CD4-positive, alpha-beta memory T cell (primary cell): Measurements from ENCODE around the gene KHNYN. TPM values are rescaled to one million over a fixed set of nuclear protein-coding genes. Genes with fewer than 3 reads are reported as not detected.
A peak's percentile ranks its signal among the peaks of the same experiment; 100 is the strongest.

Source experiments
- CTCF ChIA-PET: fragments of 350-600 bp; sonication (Branson Sonifier 250); formaldehyde crosslinking; loops from one replicate; lab custom pipeline; 2021; ENCODE audit warnings: inconsistent platforms; ENCODE audit not compliant: partially characterized antibody; lab: Charles Lee
- POLR2A ChIA-PET: fragments of 350-600 bp; sonication (Branson Sonifier 250); formaldehyde crosslinking; loops from one replicate; lab custom pipeline; 2021; ENCODE audit not compliant: partially characterized antibody; lab: Charles Lee
- DNase-seq, 5 donors: peaks; one replicate each; pipeline versions ENCODE4 v3.0.0 to v3.0.0-alpha.2; 2020 to 2022; ENCODE audit warnings: mixed read lengths in 1 of 5
- H3K27ac ChIP-seq: one replicate; pipeline ENCODE4 v1.7.0; 2013; ENCODE audit warnings: low read depth, low read length
- H3K27me3 ChIP-seq: 2 replicates; pipeline ENCODE4 v1.7.0; 2013; ENCODE audit warnings: mild to moderate bottlenecking, low read length, moderate library complexity; ENCODE audit not compliant: insufficient read depth
- H3K36me3 ChIP-seq: 2 replicates; pipeline ENCODE4 v1.7.0; 2013; ENCODE audit warnings: mild to moderate bottlenecking, low read length, moderate library complexity; ENCODE audit not compliant: insufficient read depth
- H3K4me1 ChIP-seq: 2 replicates; pipeline ENCODE4 v1.7.0; 2013; ENCODE audit warnings: mild to moderate bottlenecking, low read length, moderate library complexity; ENCODE audit not compliant: insufficient read depth
- H3K4me3 ChIP-seq, 2 donors: one replicate each; pipeline ENCODE4 v1.7.0; 2013; ENCODE audit warnings: low read length in 2 of 2, mild to moderate bottlenecking in 1 of 2
- H3K9me3 ChIP-seq, 2 donors: one replicate each; pipeline ENCODE4 v1.7.0; 2013; ENCODE audit warnings: low read length in 2 of 2, control low read depth in 1 of 2; ENCODE audit not compliant: control insufficient read depth in 1 of 2
- H3K27ac Mint-ChIP-seq, 7 donors: one replicate each; pipeline ENCODE4 v1.8.0; 2020 to 2021; ENCODE audit warnings: mixed read lengths in 7 of 7, mild to moderate bottlenecking in 6 of 7, inconsistent platforms in 3 of 7, moderate library complexity in 3 of 7
- H3K27me3 Mint-ChIP-seq, 2 donors: one replicate each; pipeline ENCODE4 v1.8.0; 2020 to 2021; ENCODE audit warnings: mixed read lengths in 2 of 2
- H3K36me3 Mint-ChIP-seq, 2 donors: one replicate each; pipeline ENCODE4 v1.8.0; 2020 to 2021; ENCODE audit warnings: mixed read lengths in 2 of 2, inconsistent platforms in 1 of 2, mild to moderate bottlenecking in 1 of 2
- H3K4me1 Mint-ChIP-seq, 4 donors: one replicate each; pipeline ENCODE4 v1.8.0; 2020 to 2021; ENCODE audit warnings: mixed read lengths in 4 of 4, mild to moderate bottlenecking in 1 of 4
- H3K4me3 Mint-ChIP-seq, 8 donors: one replicate each; pipeline ENCODE4 v1.8.0; 2020 to 2021; ENCODE audit warnings: mixed read lengths in 8 of 8, mild to moderate bottlenecking in 7 of 8, moderate library complexity in 6 of 8, inconsistent platforms in 3 of 8
- H3K9me3 Mint-ChIP-seq, 8 donors: one replicate each; pipeline ENCODE4 v1.8.0; 2020 to 2021; ENCODE audit warnings: mixed read lengths in 8 of 8, mild to moderate bottlenecking in 5 of 8, inconsistent platforms in 3 of 8, moderate library complexity in 1 of 8
- intact Hi-C: fragments of 100-400 bp; cut with micrococcal nuclease; formaldehyde crosslinking; loops from one replicate; pipeline ENCODE4 v1.15.1; 2023
- polyA plus RNA-seq, 2 donors: library from polyadenylated mRNA; unstranded; fragments of 300-500 nt; fragmentation: Illumina TruSeq; gene quantifications; one replicate each; pipeline ENCODE4 v1.2.3, GENCODE V29; 2021
- total RNA-seq, 2 experiments: library from RNA; stranded (reverse); gene quantifications; one replicate each; pipeline ENCODE4 v1.2.3, GENCODE V29; 2021

The KHNYN gene
- total and polyA plus RNA-seq, 4 experiments from 2014 or later: 11.6 to 142 (median 78.9) TPM

- Mint-ChIP-seq H3K9me3 (no peaks in the 10 kb centered on the region), H3K4me3 (no peak overlapping the region), H3K27me3 (peaks cover 0 to 2% of the 10 kb centered on the region in 2 donors), H3K36me3 (no peaks in the 10 kb centered on the region), H3K27ac (no peak overlapping the region), H3K4me1 (no peaks in the 10 kb centered on the region)
- Histone ChIP-seq H3K27ac (no peak overlapping the region), H3K27me3 (no peaks in the 10 kb centered on the region), H3K9me3 (no peaks in the 10 kb centered on the region), H3K4me1 (no peaks in the 10 kb centered on the region), H3K36me3 (no peaks in the 10 kb centered on the region), H3K4me3 (no peak overlapping the region)
- ChIA-PET CTCF (interaction anchor here (0.8 to 2.7 kb wide), 4 partner anchors 29 to 79 kb away, joined by 3 to 19 read pairs (median 6); partner anchors contain the start of gene ADCY4), POLR2A (interaction anchor here (1.5 to 1.6 kb wide), 2 partner anchors 18 to 73 kb away, joined by 5 read pairs; partner anchors contain the start of genes CBLN3 and KHNYN)
- DNase-seq: peak in 4 of 5 donors; percentile 26 to 34 (median 29)
- intact Hi-C loops: no loop called here
Measured at GRCh38 chr14:24411443-24412389, 18.0 kb upstream of the KHNYN start.

GRCh38 chr14:24414077-24414476 lies 15.7 kb upstream of the KHNYN start:
- no peak for DNase-seq
- ChIA-PET CTCF (interaction anchor here (1.1 to 3.2 kb wide), 6 partner anchors 9 to 171 kb away, joined by 3 to 19 read pairs (median 9); partner anchors contain the start of genes ADCY4, KHNYN and TINF2), POLR2A (no interaction called here)
- no peak overlapping the region for H3K27ac ChIP-seq
- Mint-ChIP-seq H3K4me1 (no peaks in the 10 kb centered on the region), H3K27ac (no peak overlapping the region), H3K9me3 (no peaks in the 10 kb centered on the region), H3K27me3 (no peaks in the 10 kb centered on the region), H3K36me3 (no peaks in the 10 kb centered on the region), H3K4me3 (no peak overlapping the region)
- H3K9me3 ChIP-seq: no peaks in the 10 kb centered on the region
- no peaks in the 10 kb centered on the region for H3K4me1 ChIP-seq
- H3K36me3 ChIP-seq: no peaks in the 10 kb centered on the region
- intact Hi-C loops: no loop called here
- H3K4me3 ChIP-seq: no peak overlapping the region
- H3K27me3 ChIP-seq: no peaks in the 10 kb centered on the region

- CTCF ChIA-PET: interaction anchor here (2.4 to 3.2 kb wide), 3 partner anchors 16 to 172 kb away, joined by 10 to 19 read pairs (median 12); partner anchors contain the start of genes ADCY4, KHNYN and TINF2
- intact Hi-C loops: no loop called here
Measured at GRCh38 chr14:24414732-24415420, 14.9 kb upstream of the KHNYN start.

GRCh38 chr14:24415421-24416253 lies 14.1 kb upstream of the KHNYN start:
- no peak overlapping the region for H3K4me3 Mint-ChIP-seq
- ChIA-PET POLR2A (interaction anchor here (0.6 to 4.4 kb wide), 2 partner anchors 14 kb away, joined by 4 to 22 read pairs; partner anchors contain the start of genes CBLN3 and KHNYN), CTCF (interaction anchor here (3.2 kb wide), 1 partner anchor 173 kb away, joined by 10 read pairs; the partner anchor contains the start of gene TINF2)
- Histone ChIP-seq H3K4me3 (no peak overlapping the region), H3K27me3 (no peaks in the 10 kb centered on the region), H3K36me3 (no peaks in the 10 kb centered on the region), H3K27ac (no peak overlapping the region), H3K4me1 (no peaks in the 10 kb centered on the region), H3K9me3 (no peaks in the 10 kb centered on the region)
- no peaks in the 10 kb centered on the region for H3K36me3 Mint-ChIP-seq
- intact Hi-C loops: no loop called here
- no peaks in the 10 kb centered on the region for H3K4me1 Mint-ChIP-seq
- H3K27me3 Mint-ChIP-seq: no peaks in the 10 kb centered on the region
- H3K9me3 Mint-ChIP-seq: no peaks in the 10 kb centered on the region
- DNase-seq: no peak
- H3K27ac Mint-ChIP-seq: peak overlapping the region in 1 of 7 donors; percentile 13

More at GRCh38 chr14:24414732-24415420, 14.9 kb upstream of the KHNYN start:
- no peaks in the 10 kb centered on the region for H3K36me3 Mint-ChIP-seq
- no peak overlapping the region for H3K27ac ChIP-seq
- no peaks in the 10 kb centered on the region for H3K27me3 Mint-ChIP-seq
- no peaks in the 10 kb centered on the region for H3K4me1 Mint-ChIP-seq
- H3K27me3 ChIP-seq: no peaks in the 10 kb centered on the region
- no peaks in the 10 kb centered on the region for H3K9me3 ChIP-seq
- H3K36me3 ChIP-seq: no peaks in the 10 kb centered on the region
- POLR2A ChIA-PET: interaction anchor here (0.6 kb wide), 1 partner anchor 15 kb away, joined by 4 read pairs; the partner anchor contains the start of gene KHNYN
- peak overlapping the region in 1 of 7 donors; percentile 77 for H3K27ac Mint-ChIP-seq
- no peak overlapping the region for H3K4me3 Mint-ChIP-seq
- DNase-seq: no peak
- H3K4me1 ChIP-seq: no peaks in the 10 kb centered on the region
- no peaks in the 10 kb centered on the region for H3K9me3 Mint-ChIP-seq
- no peak overlapping the region for H3K4me3 ChIP-seq

GRCh38 chr14:24416254-24416931 lies 13.4 kb upstream of the KHNYN start:
- H3K27me3 ChIP-seq: no peaks in the 10 kb centered on the region
- no peaks in the 10 kb centered on the region for H3K9me3 ChIP-seq
- DNase-seq: peak in 1 of 5 donors; percentile 8
- CTCF ChIA-PET: no interaction called here
- POLR2A ChIA-PET: interaction anchor here (4.4 kb wide), 1 partner anchor 14 kb away, joined by 22 read pairs; the partner anchor contains the start of genes CBLN3 and KHNYN
- no peaks in the 10 kb centered on the region for H3K9me3 Mint-ChIP-seq
- no peak overlapping the region for H3K27ac Mint-ChIP-seq
- no peaks in the 10 kb centered on the region for H3K27me3 Mint-ChIP-seq
- H3K4me3 Mint-ChIP-seq: no peak overlapping the region
- intact Hi-C loops: no loop called here
- no peaks in the 10 kb centered on the region for H3K4me1 ChIP-seq
- no peaks in the 10 kb centered on the region for H3K4me1 Mint-ChIP-seq
- no peak overlapping the region for H3K27ac ChIP-seq
- no peaks in the 10 kb centered on the region for H3K36me3 ChIP-seq
- no peaks in the 10 kb centered on the region for H3K36me3 Mint-ChIP-seq
- H3K4me3 ChIP-seq: no peak overlapping the region

- intact Hi-C loops: no loop called here
- Histone ChIP-seq H3K4me1 (peaks cover 2% of the 10 kb centered on the region), H3K27me3 (no peaks in the 10 kb centered on the region), H3K27ac (no peak overlapping the region), H3K9me3 (no peaks in the 10 kb centered on the region), H3K4me3 (no peak overlapping the region), H3K36me3 (no peaks in the 10 kb centered on the region)
- Mint-ChIP-seq H3K27me3 (no peaks in the 10 kb centered on the region), H3K4me1 (no peaks in the 10 kb centered on the region), H3K9me3 (no peaks in the 10 kb centered on the region), H3K4me3 (no peak overlapping the region), H3K27ac (no peak overlapping the region), H3K36me3 (no peaks in the 10 kb centered on the region)
- POLR2A ChIA-PET: interaction anchor here (4.4 kb wide), 1 partner anchor 13 kb away, joined by 22 read pairs; the partner anchor contains the start of genes CBLN3 and KHNYN
- peak in 1 of 5 donors; percentile 27 for DNase-seq
- CTCF ChIA-PET: interaction anchor here (6.8 kb wide), 1 partner anchor 14 kb away, joined by 30 read pairs; no protein-coding TSS in a partner anchor
Measured at GRCh38 chr14:24416932-24417619, 12.7 kb upstream of the KHNYN start.
